ENCODE data around the gene GRIN2A. TPM values are rescaled to one million over a fixed set of nuclear protein-coding genes. Genes with fewer than 3 reads are reported as not detected.

The GRIN2A gene
- total RNA-seq, 1 donor from 2014 or later: not detected

DNA sequence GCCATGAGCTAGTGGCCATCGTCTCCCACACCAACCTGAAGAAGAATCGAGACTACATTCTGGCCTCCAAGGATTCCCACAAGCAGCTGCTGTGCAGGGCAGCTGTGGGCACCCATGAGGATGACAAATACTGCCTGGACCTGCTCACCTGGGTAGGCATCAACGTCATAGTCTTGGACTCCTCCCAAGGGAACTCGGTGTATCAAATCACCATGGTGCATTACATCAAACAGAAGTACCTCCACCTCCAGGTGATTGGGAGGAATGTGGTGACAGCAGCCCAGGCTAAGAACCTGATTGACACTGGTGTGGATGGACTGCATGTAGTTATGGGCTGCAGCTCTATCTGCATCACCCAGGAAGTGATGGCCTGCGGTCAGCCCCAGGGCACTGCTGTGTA, 70.2 kb downstream of the GRIN2A start:
- no peak overlapping the region for H3K4me3 ChIP-seq (ENCODE audit: low read depth, low read length)
- no peak for DNase-seq (ENCODE audit: low read depth)
- TF ChIP-seq, protein P1, sequence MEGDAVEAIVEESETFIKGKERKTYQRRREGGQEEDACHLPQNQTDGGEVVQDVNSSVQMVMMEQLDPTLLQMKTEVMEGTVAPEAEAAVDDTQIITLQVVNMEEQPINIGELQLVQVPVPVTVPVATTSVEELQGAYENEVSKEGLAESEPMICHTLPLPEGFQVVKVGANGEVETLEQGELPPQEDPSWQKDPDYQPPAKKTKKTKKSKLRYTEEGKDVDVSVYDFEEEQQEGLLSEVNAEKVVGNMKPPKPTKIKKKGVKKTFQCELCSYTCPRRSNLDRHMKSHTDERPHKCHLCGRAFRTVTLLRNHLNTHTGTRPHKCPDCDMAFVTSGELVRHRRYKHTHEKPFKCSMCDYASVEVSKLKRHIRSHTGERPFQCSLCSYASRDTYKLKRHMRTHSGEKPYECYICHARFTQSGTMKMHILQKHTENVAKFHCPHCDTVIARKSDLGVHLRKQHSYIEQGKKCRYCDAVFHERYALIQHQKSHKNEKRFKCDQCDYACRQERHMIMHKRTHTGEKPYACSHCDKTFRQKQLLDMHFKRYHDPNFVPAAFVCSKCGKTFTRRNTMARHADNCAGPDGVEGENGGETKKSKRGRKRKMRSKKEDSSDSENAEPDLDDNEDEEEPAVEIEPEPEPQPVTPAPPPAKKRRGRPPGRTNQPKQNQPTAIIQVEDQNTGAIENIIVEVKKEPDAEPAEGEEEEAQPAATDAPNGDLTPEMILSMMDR (conservative IDR thresholded peaks at IDR 0.05; ENCODE audit: low read depth, low read length): no peak

GRCh38 chr16:10111156-10111761, 71.0 kb downstream of the GRIN2A start:
- TF ChIP-seq, protein P1 (conservative IDR thresholded peaks at IDR 0.05; ENCODE audit: low read depth, low read length): no peak
- no peak for DNase-seq (ENCODE audit: low read depth)
- H3K4me3 ChIP-seq (ENCODE audit: low read depth, low read length): no peak overlapping the region

DNA sequence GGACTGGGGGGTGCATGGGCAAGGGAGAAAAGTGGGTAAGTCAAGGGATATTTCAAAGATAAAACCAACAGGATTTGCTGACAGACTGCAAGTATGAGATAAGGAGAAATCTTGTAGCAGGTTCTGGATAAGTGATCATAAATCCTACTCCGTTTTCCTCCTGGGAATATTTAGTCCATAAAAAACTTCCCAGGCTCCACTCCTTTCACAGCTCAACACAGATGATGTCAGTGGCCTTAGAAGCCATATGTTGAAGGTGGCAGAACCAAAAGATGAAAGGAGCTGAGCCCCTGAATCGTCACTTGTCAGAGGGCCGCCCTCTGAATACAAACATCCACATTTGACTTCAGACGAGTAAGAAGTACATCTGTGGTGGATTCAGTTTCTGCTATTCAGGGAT, 71.7 kb downstream of the GRIN2A start:
- H3K4me3 ChIP-seq (ENCODE audit: low read depth, low read length): no peak overlapping the region
- TF ChIP-seq, protein P1 (conservative IDR thresholded peaks at IDR 0.05; ENCODE audit: low read depth, low read length): no peak
- DNase-seq (ENCODE audit: low read depth): no peak

GRCh38 chr16:10107081-10107480, 75.1 kb downstream of the GRIN2A start:
- no peak overlapping the region for H3K4me3 ChIP-seq (ENCODE audit: low read depth, low read length)
- no peak for DNase-seq (ENCODE audit: low read depth)
- TF ChIP-seq, protein P1 (conservative IDR thresholded peaks at IDR 0.05; ENCODE audit: low read depth, low read length): no peak

DNA sequence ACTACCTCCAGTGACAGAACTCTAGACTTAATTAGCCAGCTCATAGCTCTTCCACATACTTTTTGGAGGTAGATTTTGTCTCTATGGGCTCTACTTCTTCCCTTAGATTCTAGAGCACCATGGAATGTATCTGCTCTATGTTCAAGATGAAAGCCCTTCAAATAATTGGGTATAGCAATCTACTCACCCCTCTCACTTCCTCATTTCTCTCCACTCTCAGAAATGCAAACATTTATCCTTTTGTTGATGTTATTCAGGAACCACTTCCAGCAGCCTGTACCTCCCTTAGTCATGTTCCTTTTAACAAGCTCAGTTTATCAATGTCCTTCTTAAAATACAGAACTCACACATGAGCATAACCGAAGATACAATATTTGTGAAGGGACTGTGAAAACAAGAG, 78.5 kb downstream of the GRIN2A start:
- TF ChIP-seq, protein P1 (conservative IDR thresholded peaks at IDR 0.05; ENCODE audit: low read depth, low read length): no peak
- no peak for DNase-seq (ENCODE audit: low read depth)
- no peak overlapping the region for H3K4me3 ChIP-seq (ENCODE audit: low read depth, low read length)

GRCh38 chr16:10103118-10103517, 79.1 kb downstream of the GRIN2A start:
- no peak overlapping the region for H3K4me3 ChIP-seq (ENCODE audit: low read depth, low read length)
- TF ChIP-seq, protein P1 (conservative IDR thresholded peaks at IDR 0.05; ENCODE audit: low read depth, low read length): no peak
- DNase-seq (ENCODE audit: low read depth): no peak

DNA sequence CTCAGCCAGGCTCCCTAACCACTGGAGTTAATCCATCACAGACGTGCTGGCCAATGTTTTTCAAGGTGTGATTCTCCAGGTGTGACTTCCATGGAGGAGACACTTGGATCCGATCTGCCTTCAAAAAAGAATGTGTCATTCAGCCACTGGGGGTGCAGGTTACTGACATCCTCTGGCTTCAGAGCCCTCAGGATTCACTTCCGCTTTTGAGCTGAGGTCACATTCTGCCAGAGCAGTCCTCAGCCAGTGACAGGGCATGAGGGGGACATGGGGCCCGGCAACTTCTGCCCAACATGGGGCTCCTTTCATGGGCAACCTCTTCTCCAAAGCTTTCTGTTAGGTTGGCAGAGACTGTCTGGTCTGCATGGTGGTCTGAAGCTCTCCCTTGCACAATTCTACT, 81.4 kb downstream of the GRIN2A start:
- TF ChIP-seq, protein P1 (conservative IDR thresholded peaks at IDR 0.05; ENCODE audit: low read depth, low read length): no peak
- no peak overlapping the region for H3K4me3 ChIP-seq (ENCODE audit: low read depth, low read length)
- DNase-seq (ENCODE audit: low read depth): no peak
